Diencephalon (tissue), 1 donor: Measurements from ENCODE around the gene RAP1GAP. TPM values are rescaled to one million over a fixed set of nuclear protein-coding genes. Genes with fewer than 3 reads are reported as not detected.

Source experiments
- total RNA-seq: library from RNA; depleted of rRNA; stranded (reverse); fragments of >200 nt; gene quantifications from one replicate; pipeline ENCODE4 v1.2.3, GENCODE V29; 2014

RAP1GAP gene
- 47.1 TPM for total RNA-seq

DNA sequence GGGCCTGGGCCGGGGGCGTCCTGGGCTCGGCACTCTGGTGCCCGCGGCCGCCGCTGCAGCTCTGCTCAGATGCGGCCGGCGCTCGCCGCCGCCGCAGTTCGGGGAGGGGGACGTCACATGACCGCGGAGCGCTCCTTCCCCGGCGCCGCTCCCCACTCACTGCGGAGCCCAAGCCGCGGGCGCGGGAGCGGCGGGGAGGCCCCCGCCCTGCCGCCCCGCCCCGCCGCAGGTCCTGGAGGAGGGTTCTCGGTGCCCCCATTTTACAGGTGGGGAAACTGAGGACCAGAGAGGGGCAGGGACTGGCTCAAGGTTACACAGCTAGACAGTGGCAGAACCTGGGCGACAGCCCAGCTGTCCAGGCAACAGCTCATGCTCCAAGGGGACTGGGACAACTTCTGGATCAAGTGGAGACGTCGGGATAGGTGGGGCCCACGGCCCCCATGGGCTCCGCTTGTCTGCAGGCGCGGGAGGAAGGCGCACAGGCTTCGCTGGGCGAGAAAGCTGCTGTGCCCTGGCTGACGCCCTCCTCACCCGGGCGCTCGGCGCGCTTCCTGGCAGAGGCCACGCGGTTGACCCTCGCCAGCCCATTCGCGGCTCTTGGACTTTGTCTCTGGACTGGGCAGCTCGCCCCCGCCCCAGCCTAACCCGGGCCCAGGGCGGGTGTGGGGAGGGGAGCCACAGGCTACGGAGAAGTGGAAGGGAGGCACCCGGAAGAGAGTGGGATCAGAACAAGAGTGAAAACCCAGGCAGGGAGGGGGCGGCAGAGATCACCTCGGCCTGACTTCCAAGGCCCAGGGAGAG is at the start of gene RAP1GAP:
Gene RAP1GAP (minus strand): TSS at position 100 of the 801 bp plus-strand sequence. CDS start 49,325 bp downstream, outside the sequence.

Other genes starting within 250 kb of the RAP1GAP start
- 16.4 TPM for gene NBPF3, start 229.2 kb downstream of the RAP1GAP start, total RNA-seq
- 10.4 TPM for gene ALPL, start 159.9 kb downstream of the RAP1GAP start, total RNA-seq
- 66.7 TPM for gene USP48, start 113.8 kb upstream of the RAP1GAP start, total RNA-seq
- gene LDLRAD2, start 142.9 kb upstream of the RAP1GAP start, total RNA-seq, result 0.23 TPM